ENCODE measurements around the gene ZNF860.
"Not testable (repeated sequence)": the region's sequence is repeated elsewhere in the genome, so short reads cannot be mapped to it uniquely, and the experiment has no call there.

ZNF860 gene

DNA sequence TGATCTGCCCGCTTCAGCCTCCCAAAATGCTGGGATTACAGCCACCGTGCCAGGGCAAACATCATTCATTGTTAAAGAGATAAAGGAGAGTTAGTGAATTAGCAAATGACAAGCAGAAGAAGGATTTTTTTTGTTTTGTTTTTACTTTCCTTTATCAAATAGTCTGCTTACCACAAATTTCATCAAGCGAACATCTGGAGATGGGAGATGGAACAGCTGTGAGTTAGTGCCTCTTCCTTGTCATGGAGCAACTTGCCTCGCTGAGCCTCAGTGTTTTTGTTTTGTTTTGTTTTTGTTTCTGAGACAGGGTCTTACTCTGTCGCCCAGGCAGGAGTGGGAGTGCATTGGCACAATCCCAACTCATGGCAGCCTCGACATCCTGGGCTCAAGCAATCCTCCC is 15.9 kb downstream of the ZNF860 start:
- DNase-seq (ENCODE audit: low read depth) = no peak

DNA sequence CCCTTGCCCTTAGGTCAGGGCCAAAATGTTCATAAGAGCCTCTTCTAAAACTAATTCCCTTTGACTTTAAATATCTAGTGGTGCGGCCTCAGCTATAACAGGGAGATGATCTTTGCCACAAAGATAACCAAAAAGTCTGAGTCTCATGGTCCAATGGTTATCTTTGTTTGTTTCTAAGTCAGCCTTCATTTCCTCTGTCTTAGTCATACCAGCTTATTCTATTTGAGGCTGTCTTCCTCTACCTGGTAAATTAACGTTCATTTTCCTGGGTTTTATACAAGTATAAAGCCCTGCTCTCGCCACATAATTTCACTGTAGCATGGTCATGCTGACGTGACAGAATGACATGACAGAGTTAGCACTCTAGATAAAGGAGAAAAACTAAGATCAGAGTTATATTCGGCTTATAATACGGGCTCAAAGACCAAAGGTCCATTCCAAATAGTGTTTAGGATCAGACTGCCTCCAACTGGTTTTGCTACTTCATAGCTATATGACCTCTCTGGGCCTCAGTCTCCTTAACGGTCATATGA is 18.4 kb downstream of the ZNF860 start:
- DNase-seq (ENCODE audit: low read depth) = no peak

DNA sequence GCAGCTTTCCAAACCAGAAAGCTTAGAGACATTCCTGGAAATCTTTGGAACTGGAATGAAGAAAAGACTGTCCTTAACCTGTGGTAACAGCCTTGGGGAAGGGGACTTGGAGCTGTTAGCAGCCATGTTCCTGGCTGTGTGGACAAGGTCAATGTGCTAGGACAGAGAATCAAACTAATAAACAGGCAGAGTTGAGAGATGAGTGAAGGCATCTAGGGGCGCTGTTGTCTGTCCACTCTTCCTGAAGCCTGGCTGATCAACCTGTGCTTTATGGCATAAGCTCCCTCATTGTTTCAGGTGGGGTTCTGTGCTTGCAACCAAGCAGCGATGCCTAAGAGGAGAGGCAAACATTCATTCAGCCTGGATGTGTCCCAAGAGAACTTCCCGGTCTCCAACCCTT is 19.3 kb downstream of the ZNF860 start:
- DNase-seq (ENCODE audit: low read depth) = no peak

DNA sequence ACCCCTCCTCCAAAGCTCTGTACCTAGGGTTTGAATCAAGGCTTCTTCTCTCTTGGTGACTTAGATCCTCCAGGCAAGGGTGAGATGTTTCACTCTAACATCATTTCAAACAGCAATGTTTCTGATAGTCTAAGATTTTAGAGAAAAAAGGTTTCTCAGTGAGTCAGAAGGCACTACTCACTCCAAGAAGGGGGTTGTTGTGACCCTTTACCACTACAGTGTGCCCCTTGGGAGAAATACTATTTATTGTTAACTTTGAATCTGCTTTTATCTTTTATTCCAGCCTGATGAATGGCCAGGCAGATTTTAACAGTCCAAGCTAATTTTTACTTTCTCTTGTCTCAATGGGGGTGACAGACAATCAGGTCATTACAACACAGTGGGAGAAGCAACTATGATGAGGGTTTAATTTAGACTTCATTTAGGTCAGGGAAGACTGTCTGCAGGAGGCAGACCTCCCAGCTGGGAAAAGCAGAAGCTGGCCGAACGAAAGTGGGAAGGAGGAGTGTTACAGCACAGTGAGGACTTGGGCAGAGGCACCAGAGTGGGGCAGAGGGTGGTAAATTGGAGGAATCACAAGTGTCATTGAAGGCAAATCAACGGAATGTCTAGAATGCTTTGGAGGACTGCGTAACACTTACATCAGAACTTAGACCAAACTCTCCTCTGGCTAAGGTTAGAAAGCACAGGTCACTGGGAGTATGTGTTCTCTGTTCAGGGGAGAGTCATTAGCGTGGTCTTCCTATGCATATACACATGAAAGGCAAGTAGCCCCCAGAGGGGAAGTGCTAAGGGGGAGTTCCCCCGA is 21.2 kb downstream of the ZNF860 start:
- DNase-seq (ENCODE audit: low read depth) = no peak

DNA sequence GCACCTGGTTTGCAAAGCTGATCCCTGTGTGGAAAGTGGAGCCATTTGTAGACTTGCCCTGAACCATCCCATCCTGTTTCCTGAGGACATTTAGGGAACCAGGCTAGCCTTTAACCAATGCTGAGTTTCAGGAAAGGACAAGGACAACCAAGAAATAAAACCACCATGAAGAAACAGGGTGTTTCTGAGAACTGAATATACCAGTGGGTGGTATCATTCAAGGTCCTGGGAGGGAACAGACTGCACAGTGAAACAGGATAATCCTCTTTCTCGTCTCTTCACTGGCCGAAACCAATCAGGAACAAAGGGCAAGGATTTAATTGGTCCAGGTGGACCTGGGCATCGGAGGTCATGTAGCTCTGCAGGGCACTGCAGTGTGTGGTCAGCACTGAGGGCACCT is 21.8 kb downstream of the ZNF860 start:
- DNase-seq (ENCODE audit: low read depth) = no peak

DNA sequence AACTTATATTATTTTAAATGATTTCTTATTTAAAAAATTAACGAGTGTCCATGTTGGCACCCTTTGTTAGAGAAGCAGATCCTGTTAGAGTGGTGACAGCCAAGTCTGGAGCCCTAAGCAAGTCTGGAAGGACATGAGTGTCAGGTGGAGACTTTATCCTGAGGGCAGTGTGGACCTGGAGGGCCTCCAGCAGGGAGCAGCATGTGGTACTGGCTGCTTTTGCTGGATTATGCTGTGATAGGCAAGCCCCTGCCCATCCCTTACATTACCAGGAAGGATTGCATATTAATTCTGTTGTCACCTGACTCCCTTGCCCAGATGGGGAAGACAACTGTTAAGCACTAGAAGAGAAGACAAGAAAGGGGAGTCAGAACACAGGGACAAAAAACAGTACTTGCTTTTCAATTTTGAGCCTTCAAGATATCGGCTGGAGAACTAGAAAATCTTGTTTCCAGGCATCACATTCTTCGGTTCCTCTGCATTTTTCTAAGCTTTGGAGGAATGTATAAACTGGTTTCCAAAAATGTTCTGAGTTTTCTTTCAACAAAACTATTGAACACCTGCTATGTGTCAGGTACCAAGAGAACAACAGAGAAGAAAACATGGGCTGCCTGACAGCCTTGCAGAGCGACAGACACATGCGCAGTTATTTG is 22.7 kb downstream of the ZNF860 start:
- DNase-seq (ENCODE audit: low read depth) = no peak

DNA sequence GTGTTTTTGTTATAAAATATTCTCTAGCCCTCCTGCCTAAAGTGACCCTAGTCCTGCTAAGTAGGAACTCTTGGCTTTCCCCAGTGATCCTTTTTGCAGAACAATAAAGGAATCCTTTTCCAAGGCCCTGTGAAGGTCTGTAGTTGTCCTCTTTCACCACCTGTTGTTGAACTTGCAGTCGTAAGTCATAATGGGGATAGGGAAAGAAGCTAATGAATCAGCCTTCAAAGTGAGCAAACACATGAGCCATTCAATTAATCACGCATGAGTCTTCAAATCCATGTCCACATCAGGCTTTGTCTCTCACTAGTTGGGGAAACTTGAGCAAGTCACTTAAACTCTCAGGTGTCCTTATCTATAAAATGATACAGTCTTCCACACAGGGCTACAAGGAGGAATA is 27.6 kb downstream of the ZNF860 start:
- DNase-seq (ENCODE audit: low read depth) = no peak

DNA sequence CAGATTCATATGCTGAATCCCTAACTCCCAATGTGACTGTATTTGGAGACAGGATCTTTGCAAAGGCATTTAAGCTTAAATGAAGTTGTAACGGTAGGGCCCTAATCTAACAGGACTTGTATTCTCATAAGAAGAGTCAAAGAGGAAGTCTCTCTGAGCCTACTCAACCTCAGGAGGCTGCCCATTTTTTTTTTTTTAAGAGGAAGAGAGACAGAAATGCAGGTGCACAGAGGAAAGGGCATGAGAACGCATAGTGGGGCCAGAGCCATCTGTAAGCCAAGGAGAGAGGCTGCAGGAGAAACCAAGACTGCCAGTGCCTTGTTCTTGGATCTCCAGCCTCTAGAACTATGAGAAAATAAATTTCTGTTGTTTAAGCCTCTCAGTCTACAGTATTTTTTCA is 28.4 kb downstream of the ZNF860 start:
- no peak for DNase-seq (ENCODE audit: low read depth)

DNA sequence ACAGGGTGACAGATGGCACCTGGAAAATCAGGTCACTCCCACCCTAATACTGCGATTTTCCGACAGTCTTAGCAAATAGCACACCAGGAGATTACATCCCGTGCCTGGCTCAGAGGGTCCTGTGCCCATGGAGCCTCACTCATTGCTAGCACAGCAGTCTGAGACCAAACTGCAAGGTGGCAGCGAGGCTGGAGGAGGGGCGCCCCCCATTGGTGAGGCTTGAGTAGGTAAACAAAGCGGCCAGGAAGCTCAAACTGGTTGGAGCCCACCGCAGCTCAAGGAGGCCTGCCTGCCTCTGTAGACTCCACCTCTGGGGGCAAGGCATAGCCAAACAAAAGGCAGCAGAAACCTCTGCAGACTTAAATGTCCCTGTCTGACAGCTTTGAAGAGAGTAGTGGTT is 29.1 kb downstream of the ZNF860 start:
- not testable (repeated sequence) for DNase-seq (ENCODE audit: low read depth)

DNA sequence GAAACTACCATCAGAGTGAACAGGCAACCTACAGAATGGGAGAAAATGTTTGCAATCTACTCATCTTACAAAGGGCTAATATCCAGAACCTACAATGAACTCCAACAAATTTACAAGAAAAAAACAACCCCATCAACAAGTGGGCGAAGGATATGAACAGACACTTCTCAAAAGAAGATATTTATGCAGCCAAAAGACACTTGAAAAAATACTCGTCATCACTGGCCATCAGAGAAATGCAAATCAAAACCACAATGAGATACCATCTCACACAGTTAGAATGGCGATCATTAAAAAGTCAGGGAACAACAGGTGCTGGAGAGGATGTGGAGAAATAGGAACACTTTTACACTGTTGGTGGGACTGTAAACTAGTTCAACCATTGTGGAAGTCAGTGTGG is 34.1 kb downstream of the ZNF860 start:
- DNase-seq (ENCODE audit: low read depth) = not testable (repeated sequence)

DNA sequence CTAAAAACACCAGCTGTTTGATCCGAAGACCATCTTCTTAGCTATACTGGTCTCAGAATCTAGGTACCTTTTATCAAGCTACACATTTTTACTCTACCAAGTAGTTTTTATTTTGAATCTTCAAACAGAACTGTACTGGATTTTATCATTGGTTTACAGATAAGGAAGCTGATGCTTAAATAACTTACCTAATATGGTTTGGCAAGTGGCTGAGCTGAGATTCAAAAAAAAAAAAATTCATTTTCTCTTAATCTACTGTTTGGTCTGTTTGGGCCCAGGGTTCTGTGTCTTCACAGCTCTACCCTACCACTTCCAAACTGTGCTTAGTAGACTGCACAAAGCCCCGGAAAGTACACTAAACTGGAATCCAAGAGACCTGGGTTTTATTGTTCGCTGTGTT is 35.7 kb downstream of the ZNF860 start:
- no peak for DNase-seq (ENCODE audit: low read depth)

DNA sequence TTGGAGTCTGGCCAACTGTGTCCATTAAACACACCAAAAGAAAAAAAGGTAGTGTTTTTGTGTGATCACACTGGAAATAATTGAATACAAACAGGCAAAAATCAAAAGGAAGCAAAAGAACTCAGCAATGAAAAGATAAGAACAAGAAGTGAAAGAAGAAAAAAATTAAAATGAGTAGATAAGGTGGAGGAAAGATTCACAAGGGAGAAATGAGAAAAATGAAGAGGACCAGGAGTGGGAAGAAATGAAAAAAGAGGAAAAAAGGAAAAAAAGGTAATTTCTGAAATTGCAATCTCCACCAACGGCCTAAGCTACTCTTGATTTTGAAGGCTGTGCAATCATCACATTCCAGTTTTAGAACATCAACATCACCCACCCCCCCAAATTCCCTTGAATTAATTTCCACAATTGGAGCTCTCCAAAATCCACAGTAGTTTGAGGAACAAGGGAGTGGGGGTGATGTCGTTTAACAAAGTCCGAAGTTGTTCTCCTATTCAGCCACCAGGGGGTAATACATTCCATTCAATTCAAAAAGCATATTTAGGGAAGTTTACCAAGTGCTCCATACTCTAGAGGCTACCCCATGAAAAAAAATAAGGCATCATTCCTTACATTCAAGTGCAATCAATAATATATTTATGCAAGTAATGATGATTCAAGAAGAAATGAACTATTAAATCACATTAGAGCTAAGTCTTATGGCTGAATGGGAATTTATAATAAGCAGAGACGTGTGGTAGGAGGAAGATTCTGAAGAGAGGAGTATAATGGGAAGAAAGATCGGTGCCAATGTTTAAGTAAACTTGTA is 37.4 kb downstream of the ZNF860 start:
- DNase-seq (ENCODE audit: low read depth) = peak; percentile 51

DNA sequence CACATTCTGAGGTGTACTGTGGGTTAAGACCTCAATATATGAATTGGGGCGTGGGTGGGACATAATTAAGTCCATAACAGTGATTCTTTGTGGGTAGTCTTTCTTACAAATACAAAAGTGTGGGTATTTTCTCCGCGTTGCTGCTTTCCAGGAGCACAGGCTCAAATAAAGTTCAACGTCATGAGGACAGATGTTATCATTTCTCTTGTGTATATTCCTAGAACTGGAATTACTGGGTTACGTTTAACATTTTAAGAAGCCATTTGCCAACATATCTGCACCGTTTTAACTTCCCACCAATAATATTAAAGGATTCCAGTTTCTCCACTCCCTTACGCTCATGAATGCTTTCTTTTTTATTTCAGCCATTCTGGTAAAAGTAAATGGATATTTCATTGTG is 39.6 kb downstream of the ZNF860 start:
- DNase-seq (ENCODE audit: low read depth) = no peak

DNA sequence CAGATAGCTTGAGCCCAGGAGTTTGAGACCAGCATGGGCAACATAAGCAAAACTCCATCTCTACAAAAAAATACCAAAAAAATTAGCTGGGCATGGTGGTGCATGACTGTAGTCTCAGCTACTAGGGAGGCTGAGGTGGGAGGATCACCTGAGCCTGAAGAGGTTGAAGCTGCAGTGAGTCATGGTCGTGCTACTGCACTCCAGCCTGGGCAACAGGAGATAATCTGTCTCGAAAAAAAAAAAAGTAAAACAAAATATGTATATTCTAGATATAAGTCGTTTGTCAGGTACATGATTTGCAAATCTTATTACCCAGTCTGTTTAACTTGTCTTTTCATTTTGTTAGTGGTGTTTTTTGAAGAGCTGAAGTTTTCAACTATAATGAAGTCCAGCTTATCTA is 40.2 kb downstream of the ZNF860 start:
- no peak for DNase-seq (ENCODE audit: low read depth)

DNA sequence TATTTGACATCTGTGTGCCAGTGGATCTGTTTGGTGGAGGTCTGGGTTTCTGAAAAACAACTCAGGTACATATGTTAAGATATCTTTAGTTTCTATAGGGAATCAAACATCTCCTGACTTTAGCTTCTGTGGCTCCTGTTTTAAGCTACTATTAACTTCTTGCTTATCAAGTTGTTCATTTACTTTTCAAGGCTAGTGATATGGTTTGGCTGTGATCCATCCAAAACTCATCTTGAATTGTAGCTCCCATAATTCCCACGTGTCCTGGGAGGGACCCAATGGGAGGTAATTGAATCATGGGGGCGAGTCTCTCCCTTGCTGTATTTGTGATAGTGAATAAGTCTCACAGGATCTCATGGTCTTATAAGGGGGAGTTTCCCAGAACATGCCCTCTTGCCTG is 41.4 kb downstream of the ZNF860 start:
- DNase-seq (ENCODE audit: low read depth) = no peak

DNA sequence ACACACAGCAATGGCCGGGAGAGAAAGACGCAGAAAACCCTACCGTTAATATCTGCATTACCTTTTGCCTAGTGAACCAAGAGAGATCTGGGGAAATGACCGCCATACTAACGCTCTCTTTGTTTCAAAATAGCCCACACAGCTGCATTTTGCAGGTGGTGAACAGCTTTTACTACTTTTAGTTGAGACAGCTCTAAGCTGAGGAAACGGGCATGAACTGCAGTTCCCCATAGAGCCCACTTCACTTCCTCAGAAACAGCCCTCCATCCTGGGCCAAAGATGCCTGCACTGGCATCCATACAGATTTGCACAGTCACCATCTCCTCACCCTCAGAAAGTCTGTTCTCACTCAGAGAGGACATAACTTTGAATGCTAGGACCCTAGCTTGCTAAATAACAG is 45.0 kb downstream of the ZNF860 start:
- no peak for DNase-seq (ENCODE audit: low read depth)

DNA sequence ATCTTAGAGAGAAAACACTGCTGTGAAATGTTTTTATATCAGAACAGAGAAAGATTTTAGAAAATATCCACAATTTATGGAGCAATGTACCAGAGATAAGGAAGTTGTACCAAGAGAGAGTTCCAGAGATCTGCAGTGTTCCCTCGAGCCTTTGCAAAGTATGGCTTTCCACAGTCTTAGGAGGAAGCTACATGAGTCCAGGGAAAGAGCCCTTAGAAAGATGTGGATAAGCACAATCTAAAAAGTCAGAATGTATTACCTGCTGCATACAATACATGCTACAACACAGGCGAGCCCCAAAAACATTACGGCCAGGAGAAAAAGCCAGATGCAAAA is 56.4 kb downstream of the ZNF860 start:
- DNase-seq (ENCODE audit: low read depth) = no peak

DNA sequence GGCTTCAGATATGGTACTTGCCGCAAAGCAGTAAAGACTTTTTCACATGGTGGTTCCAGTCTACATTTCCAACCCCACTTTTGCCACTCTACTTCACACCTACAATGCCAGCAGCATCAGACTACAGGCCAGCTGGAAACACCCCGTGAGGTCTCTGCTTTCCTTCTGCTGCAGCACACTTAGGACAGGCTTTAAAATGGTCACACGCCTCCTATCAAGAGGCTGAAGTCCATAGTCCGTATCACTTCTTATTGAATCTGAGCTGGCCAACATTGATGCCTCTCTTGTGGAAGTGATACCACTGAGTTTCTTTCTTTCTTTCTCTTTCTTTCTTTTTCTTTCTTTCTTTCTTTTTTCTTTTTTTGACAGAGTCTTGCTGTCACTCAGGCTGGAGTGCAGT is 59.8 kb downstream of the ZNF860 start:
- no peak for DNase-seq (ENCODE audit: low read depth)

All from fibroblast of gingiva (primary cell).